GM18502 (cell line): Measurements from ENCODE around the gene LDLRAD1.
"Not testable (repeated sequence)": the region's sequence is repeated elsewhere in the genome, so short reads cannot be mapped to it uniquely, and the experiment has no call there.

Experiments used
- ATAC-seq: cut with Tn5 transposase; IDR thresholded peaks from one replicate; pipeline ENCODE4 v1.9.1; 2021; ENCODE audit warnings: mild to moderate bottlenecking; ENCODE audit not compliant: unreplicated experiment, poor library complexity

LDLRAD1 gene, protein sequence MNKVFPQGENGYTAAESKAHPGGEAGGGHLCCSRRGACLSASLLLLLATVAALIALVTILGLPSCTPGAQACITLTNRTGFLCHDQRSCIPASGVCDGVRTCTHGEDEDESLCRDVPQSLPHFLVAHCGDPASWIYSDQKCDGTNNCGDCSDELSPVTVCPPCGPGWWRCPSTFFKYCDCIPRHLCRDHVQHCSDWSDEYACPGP

DNA sequence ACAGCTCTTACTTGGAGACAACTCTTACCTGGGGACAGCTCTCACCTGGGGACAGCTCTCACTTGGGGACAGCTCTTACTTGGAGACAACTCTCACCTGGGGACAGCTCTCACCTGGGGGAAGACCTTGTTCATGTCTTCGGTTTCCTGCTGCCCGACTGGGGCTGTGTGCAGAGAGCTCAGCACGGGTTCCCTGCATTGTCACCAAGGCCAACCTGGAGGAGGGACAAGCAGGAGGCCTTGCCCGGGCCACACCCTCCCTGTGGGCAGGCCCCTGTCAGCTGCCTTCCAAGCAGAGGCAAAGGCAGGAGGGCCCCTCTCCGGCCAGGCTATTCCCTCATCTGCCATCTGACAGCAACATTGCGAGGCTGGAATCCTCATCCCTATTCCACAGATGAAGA is at the start of gene LDLRAD1:
TSS of gene LDLRAD1 (minus strand) at position 208 of the 400 bp plus-strand sequence. CDS start at position 134, 74 bp downstream.
- no peak for ATAC-seq

- ATAC-seq: no peak
Observed at GRCh38 chr1:54064299-54064698, 46.3 kb upstream of the LDLRAD1 start.

DNA sequence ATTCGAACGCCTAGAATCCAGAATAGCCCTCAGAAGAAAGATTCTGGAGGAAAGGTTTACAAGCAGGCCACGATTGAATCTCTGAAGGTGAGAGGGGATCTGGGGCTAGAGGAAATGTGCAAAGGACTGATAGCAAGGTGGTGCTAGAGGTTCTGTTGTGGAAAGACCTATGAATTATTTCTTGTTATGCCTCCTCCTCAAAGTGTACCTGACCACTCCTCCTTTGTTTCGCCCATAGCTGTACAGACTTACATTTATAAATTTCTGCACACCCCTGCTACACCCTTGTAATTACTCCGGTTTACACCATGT is 36.4 kb upstream of the LDLRAD1 start:
- ATAC-seq: no peak

- no peak for ATAC-seq
Observed at GRCh38 chr1:54053745-54054437, 35.9 kb upstream of the LDLRAD1 start.

DNA sequence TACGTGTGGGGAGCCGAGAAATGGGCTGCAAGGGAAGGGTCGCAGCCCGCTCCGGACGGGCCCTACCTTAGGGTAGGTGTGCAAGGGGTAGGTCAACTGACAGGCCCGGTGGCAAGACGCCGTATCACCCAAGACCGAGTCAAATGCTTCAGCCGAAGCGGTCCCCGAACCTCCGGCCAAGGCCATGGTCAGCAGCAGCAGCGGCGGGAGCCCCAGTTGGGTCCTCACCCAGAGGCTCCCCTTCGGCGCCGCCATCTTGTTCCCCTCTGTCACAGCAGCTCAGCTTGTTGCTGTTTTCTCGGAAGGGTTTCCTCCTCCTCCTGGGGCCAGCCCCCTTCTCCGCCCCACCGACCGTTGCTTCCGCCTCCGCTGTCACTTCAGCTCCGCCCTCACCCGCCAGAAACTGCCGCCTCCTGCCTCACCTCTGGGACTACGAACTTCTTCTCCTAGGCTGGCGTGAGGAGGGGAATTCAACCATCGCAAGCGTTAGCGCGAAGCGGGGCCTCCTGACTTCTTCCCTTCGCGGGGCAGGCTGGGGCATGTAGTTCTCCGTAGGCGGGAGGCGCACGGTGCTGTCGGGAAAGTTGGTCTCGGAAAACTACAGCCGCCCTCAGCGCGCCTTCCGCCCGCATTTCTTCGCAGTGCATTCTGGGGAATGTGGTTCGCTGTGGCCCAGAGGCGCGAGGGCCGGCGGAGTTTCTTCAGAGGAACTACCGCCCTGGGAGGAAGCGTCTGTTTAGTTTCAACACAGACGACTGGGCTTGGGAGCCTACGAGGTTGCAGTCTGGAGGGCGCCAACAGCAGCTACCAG is 35.2 kb upstream of the LDLRAD1 start, which contains the start of the genes TCEANC2 and TMEM59:
TSS of gene TCEANC2 (plus strand) at position 675 of the 811 bp plus-strand sequence. CDS start 815 bp downstream, outside the sequence.
TSS of gene TMEM59 (minus strand) at position 271 of the 811 bp plus-strand sequence. CDS start at position 255, 16 bp downstream.
- peak; percentile 93 for ATAC-seq

DNA sequence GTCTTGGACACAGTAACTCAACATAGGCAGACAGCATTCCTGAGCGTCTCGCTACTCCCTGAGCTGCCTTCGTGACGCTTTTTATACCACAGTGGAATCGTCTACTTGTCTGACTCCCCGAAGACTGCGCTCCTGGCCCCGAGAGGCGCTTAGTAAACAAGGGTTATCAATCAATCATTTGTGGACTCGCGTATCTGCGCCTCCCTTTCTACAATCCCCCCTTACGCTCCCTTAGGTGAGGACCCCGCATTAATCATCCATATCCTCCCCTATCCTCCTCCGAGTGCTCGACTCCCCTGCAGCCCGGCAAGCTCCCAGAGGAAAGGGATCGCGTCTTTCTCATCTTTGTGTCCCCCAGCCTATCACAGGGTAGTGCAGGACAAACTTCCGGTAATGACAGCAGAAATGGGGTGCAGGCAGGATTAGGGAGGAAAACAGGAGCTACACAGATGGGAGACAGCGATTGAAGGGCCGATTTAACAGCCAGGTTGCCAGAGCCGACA is 34.5 kb upstream of the LDLRAD1 start:
- peak; percentile 23 for ATAC-seq

DNA sequence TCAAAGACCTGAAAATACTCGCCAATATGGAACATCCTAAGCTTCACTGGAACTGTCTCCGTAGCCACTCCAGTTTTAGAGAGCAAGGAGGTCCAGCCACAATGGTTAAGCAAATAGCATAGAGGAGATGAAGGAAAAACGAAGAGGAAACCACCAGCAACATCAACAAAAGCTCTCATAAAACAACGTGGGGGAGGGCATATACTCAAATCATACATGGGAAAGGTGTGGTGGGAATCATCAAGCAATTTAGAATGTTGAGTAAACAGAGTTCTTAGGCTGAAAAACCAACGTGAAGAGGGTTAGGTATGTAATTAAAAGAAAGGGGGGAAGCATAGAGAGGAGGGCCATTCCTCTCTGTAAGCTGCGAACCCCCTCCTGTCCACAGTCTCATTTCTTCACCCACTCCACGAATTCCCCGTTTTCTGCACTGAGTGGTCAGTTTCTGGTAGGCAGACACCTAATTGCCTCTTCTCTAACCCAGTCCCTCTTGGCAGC is 34.0 kb upstream of the LDLRAD1 start:
- ATAC-seq: no peak

DNA sequence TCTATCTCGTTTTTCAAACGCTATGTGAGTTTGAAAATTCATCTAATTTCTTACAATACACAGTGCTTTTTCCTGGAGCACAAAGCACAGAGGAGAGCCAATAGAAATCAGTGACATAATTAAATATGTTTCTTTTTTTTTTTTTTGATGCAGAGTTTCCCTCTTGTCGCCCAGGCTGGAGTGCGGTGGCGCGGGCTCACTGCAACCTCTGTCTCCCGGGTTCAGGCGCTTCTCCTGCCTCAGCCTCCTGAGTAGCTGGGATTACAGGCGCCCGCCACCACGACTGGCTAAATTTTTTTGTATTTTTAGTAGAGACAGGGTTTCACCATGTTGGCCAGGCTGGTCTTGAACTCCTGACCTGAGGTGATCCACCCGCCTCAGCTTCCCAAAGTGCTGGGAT is 32.4 kb upstream of the LDLRAD1 start:
- ATAC-seq: not testable (repeated sequence)

DNA sequence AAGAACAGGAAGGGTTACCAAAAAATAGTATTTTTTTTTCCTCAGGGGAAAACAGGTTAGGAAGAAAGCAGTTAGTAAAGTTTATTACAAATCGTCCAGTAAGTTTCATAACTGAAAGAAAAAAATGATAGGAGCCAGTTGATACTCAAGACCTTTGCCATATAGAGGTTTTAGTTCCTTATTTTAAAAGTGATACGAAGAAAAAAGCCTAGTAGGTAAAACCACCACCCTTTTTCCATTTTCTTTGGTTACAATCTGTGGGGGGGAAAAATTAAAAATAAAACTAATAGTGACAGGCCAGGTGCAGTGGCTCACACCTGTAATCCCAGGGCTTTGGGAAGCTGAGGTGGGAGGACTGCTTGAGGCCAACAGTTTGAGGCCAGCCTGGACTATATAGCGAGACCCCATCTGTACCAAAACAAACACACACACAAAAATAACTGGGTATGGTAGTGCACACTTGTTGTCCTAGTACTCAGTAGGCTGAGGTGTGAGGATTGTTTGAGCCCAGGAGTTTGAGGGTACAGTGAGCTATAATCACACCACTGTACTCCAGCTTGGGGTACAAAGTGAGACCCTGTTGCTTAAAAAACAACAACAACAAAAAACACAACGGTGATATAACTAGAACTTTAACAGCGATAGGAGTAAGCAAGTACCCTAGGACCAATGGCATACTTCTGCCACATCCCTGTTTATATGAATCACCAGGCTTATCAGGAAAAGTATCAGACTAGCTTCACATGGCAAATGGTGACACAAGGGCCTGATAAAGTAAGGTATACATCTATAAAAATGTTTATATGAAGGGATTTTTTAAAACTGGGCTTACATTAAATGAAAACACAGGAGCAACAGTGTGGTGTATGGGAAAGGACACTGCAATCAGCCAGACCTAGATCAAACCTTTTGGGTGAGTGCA is 29.7 kb upstream of the LDLRAD1 start:
- no peak for ATAC-seq

- no peak for ATAC-seq
Observed at GRCh38 chr1:54046671-54047383, 28.8 kb upstream of the LDLRAD1 start.

GRCh38 chr1:54045496-54045895 is 27.5 kb upstream of the LDLRAD1 start:
- no peak for ATAC-seq

DNA sequence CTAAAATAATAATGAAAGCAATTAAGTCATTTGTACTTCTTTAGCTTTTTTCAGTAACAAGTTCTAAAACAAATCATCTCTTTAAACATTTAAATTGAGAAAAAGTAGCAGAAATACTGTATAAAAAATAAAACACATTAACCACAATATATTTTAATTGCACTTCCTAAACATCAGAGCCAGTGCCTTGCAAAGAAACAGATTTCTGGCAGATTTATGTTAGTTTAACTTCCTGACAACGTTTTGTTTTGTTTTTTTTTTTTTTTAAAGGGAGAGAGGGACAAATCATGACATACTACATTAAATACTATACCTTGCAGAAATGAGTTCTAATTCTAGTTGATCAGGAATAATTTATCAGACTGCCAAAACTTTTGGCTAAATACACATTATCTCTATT is 23.8 kb upstream of the LDLRAD1 start:
- no peak for ATAC-seq

DNA sequence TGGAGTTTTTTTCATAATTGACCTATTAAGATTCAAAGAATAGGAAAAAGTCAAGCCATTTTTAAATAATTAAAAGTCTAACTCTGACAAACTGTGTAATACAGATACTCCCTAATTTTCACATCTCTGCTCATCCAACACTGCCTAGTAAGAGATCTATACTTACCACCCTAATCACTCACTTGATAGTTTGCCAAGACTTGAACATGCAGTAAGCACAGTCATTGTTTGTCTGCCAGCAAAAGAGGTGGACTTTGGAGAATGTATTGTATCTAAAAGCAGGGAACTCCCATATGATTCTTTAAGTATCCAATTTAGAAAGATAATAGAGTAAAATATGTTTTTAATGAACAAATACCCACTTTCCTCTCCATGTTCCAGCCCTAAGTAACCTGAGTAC is 19.5 kb upstream of the LDLRAD1 start:
- ATAC-seq: no peak

DNA sequence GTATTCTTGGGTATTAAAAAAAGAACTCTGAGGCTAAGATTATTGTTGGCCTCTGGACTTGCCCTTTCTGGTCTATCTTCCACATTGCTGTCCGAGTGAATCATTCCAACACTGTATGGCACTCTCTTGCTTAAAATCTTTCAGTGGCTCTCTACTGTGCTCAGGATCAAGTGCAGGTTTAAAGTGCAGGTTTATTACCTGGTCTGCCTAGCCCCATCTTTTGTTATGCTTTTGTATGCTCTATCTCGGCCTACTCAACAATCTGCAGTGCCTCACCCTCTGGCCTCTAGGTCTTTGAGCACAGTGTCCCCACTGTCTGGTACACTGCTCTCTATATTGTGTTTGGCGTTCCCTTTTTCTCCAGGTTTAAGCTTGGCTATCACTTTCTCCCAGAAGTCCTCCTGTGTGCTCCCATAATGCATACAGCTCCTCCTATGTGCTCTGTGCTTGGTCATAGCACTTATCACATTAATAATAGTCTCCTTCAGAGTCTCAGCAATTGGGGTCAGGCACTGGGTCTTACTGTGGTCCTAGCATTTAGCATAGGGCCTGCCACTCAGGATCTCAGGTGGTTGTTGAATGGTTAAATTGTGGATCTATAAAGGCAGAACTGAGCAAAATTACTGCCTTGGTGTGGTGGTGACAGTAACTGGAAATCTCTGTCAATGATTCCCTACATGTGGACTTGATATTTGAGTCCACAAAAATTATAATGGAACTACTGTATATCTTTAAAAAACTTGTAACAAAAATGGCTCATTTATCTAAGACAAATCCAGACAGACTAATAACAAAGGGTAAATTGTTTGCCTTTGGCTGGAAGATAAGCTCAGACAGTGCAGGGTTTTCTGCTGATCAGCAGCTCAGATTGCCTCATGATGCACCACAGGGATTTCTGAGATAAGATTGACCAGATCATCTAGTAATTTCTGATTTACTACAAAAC is 10.6 kb upstream of the LDLRAD1 start:
- ATAC-seq: no peak

DNA sequence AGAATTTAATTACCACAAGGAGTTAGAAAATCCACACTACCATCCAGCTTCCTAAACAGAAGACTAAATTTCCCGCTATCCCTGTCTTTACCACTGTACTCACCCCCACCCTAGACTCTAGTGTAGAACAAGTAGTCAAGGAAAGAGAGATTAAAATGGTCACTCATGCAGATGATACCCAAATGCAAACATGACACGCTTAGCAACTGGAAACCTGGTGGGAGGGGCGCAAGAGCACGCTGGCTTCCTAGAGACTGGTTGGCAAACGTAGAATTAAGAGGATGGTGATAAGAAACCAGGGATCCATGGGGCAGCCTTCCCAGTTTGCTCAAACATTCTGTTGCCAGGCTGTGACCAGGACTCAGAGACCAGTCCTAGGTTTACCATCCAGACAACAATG is 9.9 kb upstream of the LDLRAD1 start:
- ATAC-seq: no peak

GRCh38 chr1:54024811-54025210 is 6.8 kb upstream of the LDLRAD1 start:
- ATAC-seq: not testable (repeated sequence)

- no peak for ATAC-seq
Observed at GRCh38 chr1:54024358-54024757, 6.4 kb upstream of the LDLRAD1 start.

- not testable (repeated sequence) for ATAC-seq
Observed at GRCh38 chr1:54019562-54020176, 1.7 kb upstream of the LDLRAD1 start.
